Upper lobe of left lung (tissue), 6 donors: Measurements from ENCODE around the gene LRR1. TPM values are rescaled to one million over a fixed set of nuclear protein-coding genes. Genes with fewer than 3 reads are reported as not detected.

Source experiments
- ATAC-seq, 2 donors: fragments of 200-7000 bp; cut with Tn5 transposase; one replicate each; pipeline ENCODE4 v1.9.1; 2022; ENCODE audit warnings: mild to moderate bottlenecking in 2 of 2, moderate library complexity in 2 of 2; ENCODE audit not compliant: low FRiP score in 2 of 2
- DNase-seq, 2 donors: peaks; one replicate each; pipeline ENCODE4 v3.0.0-alpha.2; 2019 to 2020
- H3K27ac ChIP-seq, 4 donors: fragments of 200-600 bp; sonication (generic); one replicate each; pipeline ENCODE4 v1.5.1; 2016 to 2019
- H3K27me3 ChIP-seq, 4 donors: fragments of 200-600 bp; sonication (generic); one replicate each; pipeline ENCODE4 v1.5.1; 2017 to 2019
- H3K36me3 ChIP-seq, 4 donors: fragments of 200-600 bp; sonication (generic); one replicate each; pipeline ENCODE4 v1.5.1; 2016 to 2019
- H3K4me1 ChIP-seq, 4 donors: fragments of 200-600 bp; sonication (generic); one replicate each; pipeline ENCODE4 v1.5.1; 2018 to 2019
- H3K4me3 ChIP-seq, 4 donors: fragments of 200-600 bp; sonication (generic); one replicate each; pipeline ENCODE4 v1.5.1; 2017 to 2019; ENCODE audit warnings: mild to moderate bottlenecking in 2 of 4, moderate library complexity in 1 of 4
- H3K9me3 ChIP-seq, 4 donors: fragments of 200-600 bp; sonication (generic); one replicate each; pipeline ENCODE4 v1.5.1; 2018 to 2019
- EP300 ChIP-seq, 4 donors: sonication (generic); formaldehyde crosslinking; IDR thresholded peaks; one replicate each; pipeline ENCODE4 v1.5.1; 2017; ENCODE audit warnings: antibody characterized with exemption in 4 of 4, control low read depth in 2 of 4
- POLR2A ChIP-seq, 4 donors: fragments of 450-650 bp; IDR thresholded peaks; one replicate each; pipeline ENCODE4 v1.5.1; 2016 to 2017; ENCODE audit warnings: antibody characterized with exemption in 4 of 4, mild to moderate bottlenecking in 2 of 4
- POLR2AphosphoS5 ChIP-seq, 2 donors: sonication (generic); formaldehyde crosslinking; IDR thresholded peaks; one replicate each; pipeline ENCODE4 v1.5.1; 2017; ENCODE audit warnings: antibody characterized with exemption in 2 of 2
- WGBS, 2 donors: methylation state at CpG; one replicate each; pipeline ENCODE4 v1.1.5; 2017 to 2018; 5-methylcytosine and 5-hydroxymethylcytosine counted together
- total RNA-seq, 6 donors: library from RNA; depleted of rRNA in 4 of 6; stranded (reverse); fragments of >200 nt in 4 of 6; gene quantifications; one replicate each; pipeline versions ENCODE4 v1.1.0 to v1.2.1, GENCODE V29; 2016 to 2021
- TF ChIP-seq, protein P1 (sequence below), 6 experiments: fragments of 450-650 bp in 4 of 6; fragments of 200-600 bp in 2 of 6; sonication (generic) in 2 of 6; IDR thresholded peaks; one replicate each; pipeline ENCODE4 v1.5.1; 2016 to 2019; ENCODE audit warnings: antibody characterized with exemption in 6 of 6
- donor health status: DM: no; HTN: no; CAD: no; lungs with moderate emphysema.
- donor health status: DM: no; HTN: yes; CAD: no; lungs with severe emphysema.

The LRR1 gene, protein sequence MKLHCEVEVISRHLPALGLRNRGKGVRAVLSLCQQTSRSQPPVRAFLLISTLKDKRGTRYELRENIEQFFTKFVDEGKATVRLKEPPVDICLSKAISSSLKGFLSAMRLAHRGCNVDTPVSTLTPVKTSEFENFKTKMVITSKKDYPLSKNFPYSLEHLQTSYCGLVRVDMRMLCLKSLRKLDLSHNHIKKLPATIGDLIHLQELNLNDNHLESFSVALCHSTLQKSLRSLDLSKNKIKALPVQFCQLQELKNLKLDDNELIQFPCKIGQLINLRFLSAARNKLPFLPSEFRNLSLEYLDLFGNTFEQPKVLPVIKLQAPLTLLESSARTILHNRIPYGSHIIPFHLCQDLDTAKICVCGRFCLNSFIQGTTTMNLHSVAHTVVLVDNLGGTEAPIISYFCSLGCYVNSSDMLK
- 10 to 100 TPM in 1 of 6 donors, 1 to 10 TPM in 5; 1.6 to 13.6 (median 8.1) TPM for total RNA-seq

DNA sequence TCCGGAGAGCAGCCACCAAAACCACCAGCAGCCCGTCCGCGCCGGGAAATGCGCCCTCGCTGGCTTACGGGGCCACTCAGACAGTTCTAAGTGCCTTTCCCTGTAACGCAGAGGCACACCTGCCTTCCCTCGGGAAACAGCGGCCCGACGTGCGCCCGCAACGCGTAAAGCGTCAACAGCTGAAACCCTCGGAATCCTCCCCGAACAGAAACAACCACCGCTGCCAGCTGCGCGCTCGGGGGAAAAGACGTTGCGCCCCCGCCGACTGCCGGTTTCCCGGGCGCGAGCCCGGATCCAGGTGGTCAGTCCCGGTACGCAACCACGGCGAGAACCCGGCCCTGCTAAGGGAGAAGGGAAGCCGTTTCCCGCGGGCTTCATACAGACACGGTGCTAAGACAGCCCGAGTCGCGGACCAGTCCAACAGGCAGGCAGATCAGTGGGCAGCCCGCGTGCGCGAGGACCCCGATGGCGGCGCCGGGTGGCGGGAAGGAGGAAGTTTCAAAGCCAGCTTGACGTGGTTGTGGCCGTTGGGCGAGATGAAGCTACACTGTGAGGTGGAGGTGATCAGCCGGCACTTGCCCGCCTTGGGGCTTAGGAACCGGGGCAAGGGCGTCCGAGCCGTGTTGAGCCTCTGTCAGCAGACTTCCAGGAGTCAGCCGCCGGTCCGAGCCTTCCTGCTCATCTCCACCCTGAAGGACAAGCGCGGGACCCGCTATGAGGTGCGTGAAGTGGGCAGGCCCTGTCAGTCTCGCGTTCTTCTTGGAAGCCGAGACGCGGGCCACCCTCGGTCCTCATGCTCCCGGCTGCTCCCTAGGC lies at the start of gene LRR1:
TSS of gene LRR1 (plus strand) at position 456 of the 816 bp plus-strand sequence. CDS start at position 537, 81 bp downstream.
- Histone ChIP-seq H3K36me3 (peaks cover 0 to 8% (median 0%) of the 10 kb centered on the region in 4 donors), H3K27ac (peak within 1 kb of the TSS; percentile 95 to 100 (median 96)), H3K9me3 (no peaks in the 10 kb centered on the region), H3K4me3 (peak within 1 kb of the TSS; percentile 58 to 88 (median 73)), H3K27me3 (no peaks in the 10 kb centered on the region), H3K4me1 (peaks cover 3 to 25% (median 4%) of the 10 kb centered on the region in 4 donors)
- TF ChIP-seq EP300 (IDR thresholded peaks at IDR 0.05), result no peak
- peak; percentile 49 to 82 for TF ChIP-seq POLR2AphosphoS5 (IDR thresholded peaks at IDR 0.05)
- TF ChIP-seq, protein P1, sequence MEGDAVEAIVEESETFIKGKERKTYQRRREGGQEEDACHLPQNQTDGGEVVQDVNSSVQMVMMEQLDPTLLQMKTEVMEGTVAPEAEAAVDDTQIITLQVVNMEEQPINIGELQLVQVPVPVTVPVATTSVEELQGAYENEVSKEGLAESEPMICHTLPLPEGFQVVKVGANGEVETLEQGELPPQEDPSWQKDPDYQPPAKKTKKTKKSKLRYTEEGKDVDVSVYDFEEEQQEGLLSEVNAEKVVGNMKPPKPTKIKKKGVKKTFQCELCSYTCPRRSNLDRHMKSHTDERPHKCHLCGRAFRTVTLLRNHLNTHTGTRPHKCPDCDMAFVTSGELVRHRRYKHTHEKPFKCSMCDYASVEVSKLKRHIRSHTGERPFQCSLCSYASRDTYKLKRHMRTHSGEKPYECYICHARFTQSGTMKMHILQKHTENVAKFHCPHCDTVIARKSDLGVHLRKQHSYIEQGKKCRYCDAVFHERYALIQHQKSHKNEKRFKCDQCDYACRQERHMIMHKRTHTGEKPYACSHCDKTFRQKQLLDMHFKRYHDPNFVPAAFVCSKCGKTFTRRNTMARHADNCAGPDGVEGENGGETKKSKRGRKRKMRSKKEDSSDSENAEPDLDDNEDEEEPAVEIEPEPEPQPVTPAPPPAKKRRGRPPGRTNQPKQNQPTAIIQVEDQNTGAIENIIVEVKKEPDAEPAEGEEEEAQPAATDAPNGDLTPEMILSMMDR (IDR thresholded peaks at IDR 0.05), result no peak
- peak in 3 of 4 donors; percentile 54 to 78 (median 75) for TF ChIP-seq POLR2A (IDR thresholded peaks at IDR 0.05)
- ATAC-seq, result peak; percentile 96
- WGBS, 2 donors, result 0% methylated on average over 44 of the region's 77 CpGs; no CpG with 5 or more reads in 1 of the 2 donors
- DNase-seq, result peak; percentile 93 to 97

DNA sequence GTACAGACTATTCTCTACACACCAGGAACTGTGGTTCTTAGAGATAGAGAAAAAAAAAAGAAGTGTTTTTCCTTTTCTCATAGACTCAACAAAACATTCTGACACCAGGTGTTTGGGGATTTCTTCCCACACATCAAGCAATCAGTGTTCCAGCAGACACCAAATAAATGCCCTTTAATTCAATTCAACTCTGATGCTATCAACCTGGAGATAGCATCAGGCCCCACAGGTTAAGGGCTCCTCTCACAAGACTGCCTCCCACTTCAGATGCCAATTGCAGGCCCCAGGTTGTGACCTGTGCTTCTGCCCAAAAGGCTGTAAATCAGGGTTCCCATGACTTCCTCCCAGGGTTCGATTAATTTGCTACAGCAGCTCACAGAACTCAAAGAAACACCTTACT lies 49.3 kb upstream of the LRR1 start:
- H3K4me3 ChIP-seq, result no peak overlapping the region
- TF ChIP-seq POLR2AphosphoS5 (IDR thresholded peaks at IDR 0.05) (no peak), EP300 (IDR thresholded peaks at IDR 0.05) (no peak), POLR2A (IDR thresholded peaks at IDR 0.05) (no peak)
- TF ChIP-seq, protein P1 (IDR thresholded peaks at IDR 0.05), result no peak
- DNase-seq (no peak), ATAC-seq (no peak)
- H3K9me3 ChIP-seq, result no peaks in the 10 kb centered on the region
- 69 to 79% methylated on average over 1 of the region's 1 CpG for WGBS, 2 donors
- H3K27me3 ChIP-seq, result no peaks in the 10 kb centered on the region
- H3K4me1 ChIP-seq, result no peaks in the 10 kb centered on the region
- H3K36me3 ChIP-seq, result no peaks in the 10 kb centered on the region
- no peak overlapping the region for H3K27ac ChIP-seq

DNA sequence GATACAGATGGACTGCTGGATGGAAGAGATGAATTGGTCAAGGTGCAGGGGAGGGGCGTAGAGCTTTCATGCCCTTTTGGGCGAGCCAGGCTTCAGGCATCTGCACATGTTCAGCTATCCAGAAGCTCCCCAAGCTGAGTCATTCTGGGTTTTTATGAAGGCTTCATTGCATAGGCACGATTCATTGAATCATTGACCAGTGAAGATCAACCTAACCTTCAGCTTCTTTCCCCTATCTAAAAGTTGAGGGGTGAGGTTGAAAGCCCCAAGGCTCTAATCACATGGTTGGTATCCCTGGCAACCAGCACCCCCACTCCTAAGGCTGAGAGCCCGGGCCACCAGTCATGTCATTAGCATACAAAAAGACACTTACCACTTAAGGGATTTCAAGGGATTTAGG lies 48.9 kb upstream of the LRR1 start:
- no peaks in the 10 kb centered on the region for H3K27me3 ChIP-seq
- 69 to 72% methylated on average over 4 of the region's 4 CpGs for WGBS, 2 donors
- no peaks in the 10 kb centered on the region for H3K4me1 ChIP-seq
- TF ChIP-seq, protein P1 (IDR thresholded peaks at IDR 0.05), result no peak
- TF ChIP-seq POLR2AphosphoS5 (IDR thresholded peaks at IDR 0.05), result no peak
- TF ChIP-seq EP300 (IDR thresholded peaks at IDR 0.05), result no peak
- no peak for TF ChIP-seq POLR2A (IDR thresholded peaks at IDR 0.05)
- H3K36me3 ChIP-seq, result no peaks in the 10 kb centered on the region
- no peak overlapping the region for H3K4me3 ChIP-seq
- ATAC-seq, result no peak
- no peaks in the 10 kb centered on the region for H3K9me3 ChIP-seq
- DNase-seq, result no peak
- H3K27ac ChIP-seq, result no peak overlapping the region

DNA sequence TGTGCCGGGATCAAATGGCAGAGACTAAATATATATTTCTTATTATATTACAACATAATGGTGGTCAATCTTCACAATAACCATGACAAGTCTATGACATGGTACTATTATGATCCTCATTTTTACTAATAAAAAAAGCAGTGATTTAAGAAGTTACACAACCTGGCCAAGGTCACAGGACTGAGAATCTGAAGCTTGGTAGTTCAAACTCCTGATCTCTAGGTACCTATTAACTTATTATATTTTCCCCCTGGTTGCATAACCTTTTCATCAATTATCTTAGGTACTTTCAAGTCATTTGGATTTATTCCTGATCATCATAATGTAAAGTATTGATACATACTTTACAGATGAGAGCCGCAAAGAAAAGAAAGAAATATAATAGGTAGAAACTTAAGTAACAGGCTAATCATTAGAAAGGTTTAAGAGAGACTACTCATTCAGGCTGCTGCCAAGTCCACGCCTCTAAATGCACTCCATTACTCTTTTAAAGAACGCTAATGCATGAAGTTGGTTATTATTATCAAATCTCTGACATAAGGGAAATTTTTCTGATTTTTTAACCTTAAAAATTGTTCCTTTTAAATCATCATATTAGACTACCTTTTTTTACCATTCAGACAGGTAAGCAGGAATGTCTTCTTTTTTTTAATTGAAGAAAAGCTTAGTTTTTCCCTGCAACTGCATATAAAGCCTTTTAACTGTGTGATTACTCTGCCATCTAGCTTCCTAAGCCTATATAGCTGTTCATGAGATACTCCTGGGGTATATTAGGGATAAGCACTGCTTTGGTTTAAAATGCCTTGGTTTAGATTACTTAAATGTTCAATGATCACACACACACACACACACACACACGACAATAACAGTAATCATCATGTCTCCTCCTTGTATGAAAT lies 48.2 kb upstream of the LRR1 start:
- H3K36me3 ChIP-seq, result no peaks in the 10 kb centered on the region
- no peak for DNase-seq
- no peak overlapping the region for H3K27ac ChIP-seq
- 47 to 57% methylated on average over 5 of the region's 5 CpGs for WGBS, 2 donors
- no peaks in the 10 kb centered on the region for H3K9me3 ChIP-seq
- H3K4me3 ChIP-seq, result no peak overlapping the region
- ATAC-seq, result no peak
- TF ChIP-seq EP300 (IDR thresholded peaks at IDR 0.05), result no peak
- TF ChIP-seq POLR2A (IDR thresholded peaks at IDR 0.05), result no peak
- no peak for TF ChIP-seq POLR2AphosphoS5 (IDR thresholded peaks at IDR 0.05)
- TF ChIP-seq, protein P1 (IDR thresholded peaks at IDR 0.05), result no peak
- H3K4me1 ChIP-seq, result no peaks in the 10 kb centered on the region
- no peaks in the 10 kb centered on the region for H3K27me3 ChIP-seq
